Measurements from ENCODE around the gene TMEM273. TPM values are rescaled to one million over a fixed set of nuclear protein-coding genes. Genes with fewer than 3 reads are reported as not detected.

Gene TMEM273
- total RNA-seq, 1 donor from 2014 or later = not detected

DNA sequence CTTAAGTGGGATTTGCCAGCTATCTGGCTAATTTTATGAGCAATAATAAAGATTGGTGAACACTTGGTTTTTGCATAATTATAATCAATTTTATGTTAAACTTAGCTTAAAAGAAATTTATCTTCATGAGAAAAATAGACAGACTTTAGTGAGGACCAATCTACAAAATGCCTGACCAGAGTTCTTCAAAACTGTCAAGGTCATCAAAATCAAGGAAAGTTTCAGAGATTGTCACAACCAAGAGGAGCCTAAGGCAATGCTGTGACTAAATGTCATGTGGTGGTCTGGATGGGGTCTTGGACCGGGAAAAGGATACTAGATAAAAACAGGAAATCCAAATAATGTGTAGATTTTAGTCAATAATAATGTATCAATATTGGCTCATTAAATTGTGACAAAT lies 36.7 kb downstream of the TMEM273 start:
- TF ChIP-seq, protein P1, sequence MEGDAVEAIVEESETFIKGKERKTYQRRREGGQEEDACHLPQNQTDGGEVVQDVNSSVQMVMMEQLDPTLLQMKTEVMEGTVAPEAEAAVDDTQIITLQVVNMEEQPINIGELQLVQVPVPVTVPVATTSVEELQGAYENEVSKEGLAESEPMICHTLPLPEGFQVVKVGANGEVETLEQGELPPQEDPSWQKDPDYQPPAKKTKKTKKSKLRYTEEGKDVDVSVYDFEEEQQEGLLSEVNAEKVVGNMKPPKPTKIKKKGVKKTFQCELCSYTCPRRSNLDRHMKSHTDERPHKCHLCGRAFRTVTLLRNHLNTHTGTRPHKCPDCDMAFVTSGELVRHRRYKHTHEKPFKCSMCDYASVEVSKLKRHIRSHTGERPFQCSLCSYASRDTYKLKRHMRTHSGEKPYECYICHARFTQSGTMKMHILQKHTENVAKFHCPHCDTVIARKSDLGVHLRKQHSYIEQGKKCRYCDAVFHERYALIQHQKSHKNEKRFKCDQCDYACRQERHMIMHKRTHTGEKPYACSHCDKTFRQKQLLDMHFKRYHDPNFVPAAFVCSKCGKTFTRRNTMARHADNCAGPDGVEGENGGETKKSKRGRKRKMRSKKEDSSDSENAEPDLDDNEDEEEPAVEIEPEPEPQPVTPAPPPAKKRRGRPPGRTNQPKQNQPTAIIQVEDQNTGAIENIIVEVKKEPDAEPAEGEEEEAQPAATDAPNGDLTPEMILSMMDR (IDR thresholded peaks at IDR 0.05; ENCODE audit: unreplicated experiment) = no peak
- Mint-ChIP-seq H3K27me3 (peaks cover 24% of the 10 kb centered on the region), H3K27ac (no peak overlapping the region)

DNA sequence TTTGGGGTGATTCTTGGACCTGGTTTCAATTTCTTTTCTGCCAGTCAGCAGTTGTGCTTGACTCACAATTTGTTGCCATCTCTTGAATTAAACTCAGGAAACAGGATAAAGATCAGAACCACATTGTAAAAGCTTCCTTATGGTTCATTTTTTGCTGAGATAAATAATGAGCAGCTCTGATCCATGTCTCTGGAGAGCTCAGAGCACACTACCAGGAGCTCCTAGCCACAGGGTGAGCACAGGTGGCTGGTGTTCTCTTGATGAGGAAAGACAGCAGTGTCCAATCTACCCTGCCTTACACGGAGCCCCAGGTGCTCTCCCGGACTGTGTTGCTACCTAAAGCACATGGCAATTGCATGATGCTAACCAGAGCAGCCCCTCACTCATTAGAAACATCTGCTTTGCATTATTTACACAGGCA lies 37.2 kb downstream of the TMEM273 start:
- H3K27me3 Mint-ChIP-seq = peaks cover 21% of the 10 kb centered on the region
- no peaks in the 10 kb centered on the region for H3K36me3 Mint-ChIP-seq (ENCODE audit: insufficient read depth)
- H3K27ac Mint-ChIP-seq = no peak overlapping the region
- H3K4me1 Mint-ChIP-seq (ENCODE audit: low read depth) = no peaks in the 10 kb centered on the region
- no peak overlapping the region for H3K4me3 Mint-ChIP-seq (ENCODE audit: low read depth)
- no peak for DNase-seq (ENCODE audit: low spot score, unreplicated experiment)
- peaks cover 4% of the 10 kb centered on the region for H3K9me3 Mint-ChIP-seq (ENCODE audit: low read depth)
- TF ChIP-seq, protein P1 (IDR thresholded peaks at IDR 0.05; ENCODE audit: unreplicated experiment) = no peak

More for the DNA sequence above, 36.7 kb downstream of the TMEM273 start:
- Mint-ChIP-seq H3K9me3 (ENCODE audit: low read depth) (peaks cover 4% of the 10 kb centered on the region), H3K36me3 (ENCODE audit: insufficient read depth) (no peaks in the 10 kb centered on the region), H3K4me3 (ENCODE audit: low read depth) (no peak overlapping the region), H3K4me1 (ENCODE audit: low read depth) (no peaks in the 10 kb centered on the region)
- no peak for DNase-seq (ENCODE audit: low spot score, unreplicated experiment)

DNA sequence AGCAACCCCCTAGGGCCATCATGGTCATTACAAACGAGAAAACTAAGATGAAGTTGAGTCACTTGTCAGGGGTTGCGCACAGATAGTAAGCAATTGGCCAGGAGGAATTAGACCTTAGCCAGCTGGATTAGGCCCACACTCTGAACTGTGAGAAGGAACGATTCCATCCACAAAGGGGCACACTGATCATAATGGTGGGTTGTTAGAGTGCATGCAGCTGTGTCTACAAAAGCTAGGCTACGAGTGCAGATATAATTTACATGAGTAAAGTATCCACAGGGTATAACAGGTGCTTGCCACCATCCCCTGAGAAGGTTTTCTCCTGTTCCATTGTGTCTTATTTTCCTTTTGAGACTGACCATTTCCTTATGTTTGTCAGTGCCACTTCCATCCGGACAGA lies 37.8 kb downstream of the TMEM273 start:
- peaks cover 4% of the 10 kb centered on the region for H3K9me3 Mint-ChIP-seq (ENCODE audit: low read depth)
- no peaks in the 10 kb centered on the region for H3K4me1 Mint-ChIP-seq (ENCODE audit: low read depth)
- TF ChIP-seq, protein P1 (IDR thresholded peaks at IDR 0.05; ENCODE audit: unreplicated experiment) = no peak
- H3K27me3 Mint-ChIP-seq = peaks cover 23% of the 10 kb centered on the region
- no peak overlapping the region for H3K27ac Mint-ChIP-seq
- no peak overlapping the region for H3K4me3 Mint-ChIP-seq (ENCODE audit: low read depth)
- no peak for DNase-seq (ENCODE audit: low spot score, unreplicated experiment)
- no peaks in the 10 kb centered on the region for H3K36me3 Mint-ChIP-seq (ENCODE audit: insufficient read depth)

GRCh38 chr10:49149881-49150280 lies 38.3 kb downstream of the TMEM273 start:
- Mint-ChIP-seq H3K9me3 (ENCODE audit: low read depth) (peaks cover 4% of the 10 kb centered on the region), H3K4me1 (ENCODE audit: low read depth) (no peaks in the 10 kb centered on the region), H3K27ac (no peak overlapping the region), H3K27me3 (peaks cover 29% of the 10 kb centered on the region), H3K4me3 (ENCODE audit: low read depth) (no peak overlapping the region), H3K36me3 (ENCODE audit: insufficient read depth) (no peaks in the 10 kb centered on the region)
- no peak for DNase-seq (ENCODE audit: low spot score, unreplicated experiment)
- TF ChIP-seq, protein P1 (IDR thresholded peaks at IDR 0.05; ENCODE audit: unreplicated experiment) = no peak

GRCh38 chr10:49144058-49144720 lies 44.0 kb downstream of the TMEM273 start:
- H3K9me3 Mint-ChIP-seq (ENCODE audit: low read depth) = peaks cover 4% of the 10 kb centered on the region
- TF ChIP-seq, protein P1 (IDR thresholded peaks at IDR 0.05; ENCODE audit: unreplicated experiment) = no peak
- H3K27me3 Mint-ChIP-seq = peaks cover 18% of the 10 kb centered on the region
- peaks cover 4% of the 10 kb centered on the region for H3K4me1 Mint-ChIP-seq (ENCODE audit: low read depth)
- no peak overlapping the region for H3K4me3 Mint-ChIP-seq (ENCODE audit: low read depth)
- H3K27ac Mint-ChIP-seq = no peak overlapping the region
- DNase-seq (ENCODE audit: low spot score, unreplicated experiment) = no peak
- H3K36me3 Mint-ChIP-seq (ENCODE audit: insufficient read depth) = no peaks in the 10 kb centered on the region

All from progenitor cell of endocrine pancreas (in vitro differentiated cells).